Mesothelial cell of epicardium (in vitro differentiated cells): ENCODE measurements around the gene PXYLP1. TPM values are rescaled to one million over a fixed set of nuclear protein-coding genes. Genes with fewer than 3 reads are reported as not detected.

Experiments used
- DNase-seq, 2 experiments: peaks; one replicate each; pipeline ENCODE4 v3.0.0; 2021; ENCODE audit warnings: low spot score in 2 of 2; ENCODE audit not compliant: unreplicated experiment in 2 of 2
- H3K27ac Mint-ChIP-seq: 2 replicates; pipeline ENCODE4 v1.8.0; 2021; ENCODE audit warnings: mixed read lengths
- H3K27me3 Mint-ChIP-seq: 2 replicates; pipeline ENCODE4 v1.8.0; 2021; ENCODE audit warnings: low read depth, mixed read lengths
- H3K36me3 Mint-ChIP-seq: 2 replicates; pipeline ENCODE4 v1.8.0; 2021; ENCODE audit warnings: mixed read lengths
- H3K4me1 Mint-ChIP-seq: 2 replicates; pipeline ENCODE4 v1.8.0; 2021; ENCODE audit warnings: mixed read lengths
- H3K4me3 Mint-ChIP-seq: 2 replicates; pipeline ENCODE4 v1.8.0; 2021; ENCODE audit warnings: mild to moderate bottlenecking, moderate library complexity, mixed read lengths
- H3K9me3 Mint-ChIP-seq: 2 replicates; pipeline ENCODE4 v1.8.0; 2021; ENCODE audit warnings: mixed read lengths
- total RNA-seq: library from RNA; stranded (reverse); gene quantifications from 3 replicates; pipeline ENCODE4 v1.2.1, GENCODE V29; 2021
- TF ChIP-seq, protein P1 (sequence below): fragments of 200-600 bp; sonication (generic); IDR thresholded peaks from one replicate; pipeline ENCODE4 v1.5.0; 2021; ENCODE audit warnings: antibody characterized with exemption; ENCODE audit not compliant: unreplicated experiment

Gene PXYLP1
- total RNA-seq, 1 donor from 2014 or later = 40.5 TPM

- Mint-ChIP-seq H3K9me3 (peaks cover 7% of the 10 kb centered on the region), H3K27ac (peak overlapping the region; percentile 91), H3K4me1 (peaks cover 31% of the 10 kb centered on the region), H3K4me3 (peak overlapping the region; percentile 77), H3K27me3 (no peaks in the 10 kb centered on the region), H3K36me3 (no peaks in the 10 kb centered on the region)
- TF ChIP-seq, protein P1, sequence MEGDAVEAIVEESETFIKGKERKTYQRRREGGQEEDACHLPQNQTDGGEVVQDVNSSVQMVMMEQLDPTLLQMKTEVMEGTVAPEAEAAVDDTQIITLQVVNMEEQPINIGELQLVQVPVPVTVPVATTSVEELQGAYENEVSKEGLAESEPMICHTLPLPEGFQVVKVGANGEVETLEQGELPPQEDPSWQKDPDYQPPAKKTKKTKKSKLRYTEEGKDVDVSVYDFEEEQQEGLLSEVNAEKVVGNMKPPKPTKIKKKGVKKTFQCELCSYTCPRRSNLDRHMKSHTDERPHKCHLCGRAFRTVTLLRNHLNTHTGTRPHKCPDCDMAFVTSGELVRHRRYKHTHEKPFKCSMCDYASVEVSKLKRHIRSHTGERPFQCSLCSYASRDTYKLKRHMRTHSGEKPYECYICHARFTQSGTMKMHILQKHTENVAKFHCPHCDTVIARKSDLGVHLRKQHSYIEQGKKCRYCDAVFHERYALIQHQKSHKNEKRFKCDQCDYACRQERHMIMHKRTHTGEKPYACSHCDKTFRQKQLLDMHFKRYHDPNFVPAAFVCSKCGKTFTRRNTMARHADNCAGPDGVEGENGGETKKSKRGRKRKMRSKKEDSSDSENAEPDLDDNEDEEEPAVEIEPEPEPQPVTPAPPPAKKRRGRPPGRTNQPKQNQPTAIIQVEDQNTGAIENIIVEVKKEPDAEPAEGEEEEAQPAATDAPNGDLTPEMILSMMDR = no peak
- no peak for DNase-seq
Observed at GRCh38 chr3:141230293-141230692, 1.3 kb upstream of the PXYLP1 start.

- TF ChIP-seq, protein P1 = no peak
- Mint-ChIP-seq H3K36me3 (no peaks in the 10 kb centered on the region), H3K27me3 (no peaks in the 10 kb centered on the region), H3K4me1 (peaks cover 31% of the 10 kb centered on the region), H3K4me3 (peak overlapping the region; percentile 63), H3K9me3 (no peaks in the 10 kb centered on the region), H3K27ac (peak overlapping the region; percentile 62)
- DNase-seq = peak; percentile 39 to 68
Observed at GRCh38 chr3:141231952-141232823, 563 bp downstream of the PXYLP1 start.

GRCh38 chr3:141233457-141234161 lies 2.0 kb downstream of the PXYLP1 start:
- Mint-ChIP-seq H3K9me3 (no peaks in the 10 kb centered on the region), H3K27ac (no peak overlapping the region), H3K4me1 (peaks cover 24% of the 10 kb centered on the region), H3K27me3 (no peaks in the 10 kb centered on the region), H3K36me3 (no peaks in the 10 kb centered on the region), H3K4me3 (peak overlapping the region; percentile 30)
- TF ChIP-seq, protein P1 = no peak
- DNase-seq = no peak

DNA sequence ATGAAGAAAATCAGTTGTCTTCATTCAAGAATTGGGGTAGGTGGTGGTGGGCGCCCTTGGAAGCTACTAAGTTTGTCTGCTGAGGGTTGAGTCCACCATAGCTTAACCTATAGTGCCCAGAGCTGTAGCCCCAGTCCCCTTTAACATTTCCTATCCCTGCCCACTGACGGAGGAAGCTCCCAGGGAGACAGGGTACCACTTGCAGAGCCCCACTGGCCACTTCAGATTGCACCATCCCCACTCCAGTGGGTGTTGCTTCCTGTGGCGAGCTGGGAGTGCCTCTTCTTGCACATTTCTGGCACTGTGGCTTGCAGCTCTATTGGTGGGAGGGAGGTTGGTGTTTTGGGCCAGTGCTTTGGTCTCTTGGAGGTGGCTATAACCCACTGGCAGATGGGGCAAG lies 2.7 kb downstream of the PXYLP1 start:
- Mint-ChIP-seq H3K4me1 (peaks cover 20% of the 10 kb centered on the region), H3K4me3 (no peak overlapping the region), H3K27me3 (no peaks in the 10 kb centered on the region), H3K27ac (no peak overlapping the region), H3K36me3 (no peaks in the 10 kb centered on the region), H3K9me3 (no peaks in the 10 kb centered on the region)
- no peak for DNase-seq
- TF ChIP-seq, protein P1 = no peak

DNA sequence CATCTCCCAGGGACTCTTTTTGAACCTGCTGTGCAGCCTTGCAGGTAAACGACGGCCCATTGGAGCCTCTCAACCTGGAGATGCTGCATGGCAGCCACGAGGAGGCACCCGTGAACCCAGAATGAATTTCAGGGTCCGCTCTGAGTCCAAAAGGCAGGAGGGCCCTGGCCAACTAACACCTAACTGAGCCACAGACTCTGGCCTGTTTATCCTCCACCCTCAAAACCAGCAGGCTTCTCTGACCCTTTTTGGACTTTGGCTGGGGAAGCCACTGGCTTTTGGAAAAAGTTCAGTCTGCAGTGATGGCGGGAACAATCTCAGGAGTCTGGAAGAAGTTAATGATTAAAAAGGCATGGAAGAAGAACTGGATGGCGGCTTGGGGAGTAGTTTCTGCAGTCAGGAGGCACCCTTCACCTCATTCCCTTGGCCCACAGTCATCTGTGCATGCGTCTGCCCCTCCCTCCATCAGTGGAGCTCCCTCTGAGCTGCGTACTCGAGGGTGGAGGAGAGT lies 4.1 kb downstream of the PXYLP1 start:
- no peak overlapping the region for H3K27ac Mint-ChIP-seq
- TF ChIP-seq, protein P1 = no peak
- no peaks in the 10 kb centered on the region for H3K27me3 Mint-ChIP-seq
- no peaks in the 10 kb centered on the region for H3K36me3 Mint-ChIP-seq
- peaks cover 17% of the 10 kb centered on the region for H3K4me1 Mint-ChIP-seq
- H3K9me3 Mint-ChIP-seq = no peaks in the 10 kb centered on the region
- DNase-seq = no peak
- no peak overlapping the region for H3K4me3 Mint-ChIP-seq
